Fibroblast of skin of right quadriceps (primary cell): ENCODE data around the gene SKI.

Experiments
- DNase-seq: peaks from one replicate; pipeline ENCODE4 v3.0.0-alpha.2; 2013

The SKI gene

DNA sequence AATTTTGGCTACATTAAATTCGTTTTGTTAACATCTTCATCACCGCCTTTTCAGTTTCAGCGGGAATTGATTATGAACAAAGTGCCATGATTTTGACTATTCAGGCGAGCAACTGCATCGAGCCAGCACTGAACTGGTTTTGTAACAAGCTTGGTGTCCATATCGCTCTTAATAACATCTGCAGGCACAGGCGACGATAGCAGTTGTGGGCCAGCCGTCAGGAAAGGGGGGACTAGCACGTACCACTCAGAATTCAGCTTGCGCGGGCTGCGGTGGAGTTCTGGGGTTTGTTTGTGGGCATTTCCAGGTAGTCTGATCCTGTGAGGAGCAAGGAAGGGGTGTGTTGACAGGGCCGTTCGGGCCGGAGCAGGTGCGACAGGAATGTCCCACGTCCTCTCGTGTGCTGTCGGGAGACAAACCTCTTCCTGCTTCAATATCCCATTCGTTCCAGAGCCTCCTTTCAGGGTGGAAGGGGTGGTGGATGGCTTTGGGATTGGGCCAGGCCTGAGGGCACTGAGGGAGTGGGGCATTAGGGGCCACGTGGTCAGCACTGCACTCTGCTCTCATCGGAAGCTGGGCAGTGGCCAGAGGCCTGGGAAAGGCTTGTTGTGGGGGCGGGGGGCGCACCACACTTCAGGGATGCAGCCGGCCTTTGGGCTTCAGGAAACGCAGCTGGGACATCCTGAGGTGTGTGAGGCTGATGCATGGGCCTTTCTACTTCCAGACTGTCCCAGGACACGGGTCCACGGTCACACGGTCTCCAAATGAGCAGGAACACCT lies 39.1 kb downstream of the SKI start:
- DNase-seq: no peak

- DNase-seq: no peak
Measured at GRCh38 chr1:2267862-2268261, 39.7 kb downstream of the SKI start.

DNA sequence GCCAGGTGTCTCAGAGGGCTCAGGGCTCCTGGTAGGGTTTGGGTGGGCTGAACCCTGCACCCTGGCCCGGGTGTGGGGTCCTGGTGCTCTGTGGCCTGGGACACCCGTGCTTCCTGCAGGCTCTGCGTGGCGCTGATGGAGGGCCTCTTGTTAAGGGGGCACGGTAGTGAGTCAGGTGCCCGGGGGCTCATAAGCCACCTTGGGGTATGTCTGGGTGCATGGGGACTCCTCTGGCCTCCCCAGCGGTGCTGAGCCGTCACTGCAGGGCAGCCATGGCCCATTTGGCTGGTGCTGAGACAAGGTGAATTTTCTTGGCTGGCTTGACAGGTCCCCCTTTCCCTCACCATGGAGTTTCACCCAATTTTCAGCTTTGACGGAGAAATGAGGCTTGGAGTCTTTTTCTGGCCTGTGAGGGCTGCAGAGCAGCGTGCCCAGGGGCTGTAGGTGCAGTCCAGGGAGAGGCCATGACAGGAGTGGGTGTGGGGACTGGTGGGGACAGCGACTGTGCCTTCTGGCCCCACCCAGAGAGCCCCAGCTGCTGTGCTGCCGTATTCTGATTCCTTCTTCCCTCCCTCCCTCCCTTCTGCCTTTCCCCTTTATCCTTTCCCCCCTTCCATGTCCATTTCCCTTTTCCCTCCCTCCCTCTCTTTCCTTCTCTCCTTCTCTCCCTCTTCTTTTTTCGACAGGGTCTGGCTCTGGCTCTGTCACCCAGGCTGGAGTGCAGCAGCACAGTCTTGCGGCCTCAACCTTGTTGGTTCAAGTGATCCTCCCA lies 40.4 kb downstream of the SKI start:
- DNase-seq: no peak

DNA sequence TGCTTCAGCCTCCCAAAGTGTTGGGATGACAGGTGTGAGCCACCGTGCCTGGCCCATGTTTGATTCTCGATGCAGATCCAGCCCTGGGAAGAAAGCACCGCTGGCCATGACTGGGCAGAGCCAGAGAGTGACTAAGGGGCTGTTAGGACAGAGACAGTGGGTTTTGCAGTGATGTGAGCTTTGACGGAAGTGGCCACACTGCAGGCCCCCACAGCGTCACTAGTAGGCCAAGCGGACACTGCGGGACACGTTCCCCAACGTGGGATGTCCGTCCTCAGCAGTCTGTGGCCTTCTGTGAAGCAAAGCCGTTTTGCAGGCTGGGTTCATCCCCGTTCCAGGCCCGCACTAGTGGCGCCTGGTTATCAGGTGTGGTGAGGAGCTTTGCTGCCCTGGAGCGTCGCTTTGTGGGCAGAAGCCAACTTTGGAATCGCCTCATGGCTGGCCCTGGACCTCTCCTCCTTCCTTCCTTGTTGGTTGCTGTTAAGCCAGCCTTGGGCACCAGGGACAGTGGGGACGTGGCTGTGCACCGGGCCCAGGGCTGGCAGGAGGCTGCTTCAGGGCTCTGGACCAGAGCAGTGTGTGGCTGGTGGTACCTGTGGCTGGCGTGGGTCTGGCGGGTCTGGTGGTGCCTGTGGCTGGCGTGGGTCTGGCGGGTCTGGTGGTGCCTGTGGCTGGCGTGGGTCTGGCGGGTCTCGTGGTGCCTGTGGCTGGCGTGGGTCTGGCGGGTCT lies 41.2 kb downstream of the SKI start:
- DNase-seq: no peak

DNA sequence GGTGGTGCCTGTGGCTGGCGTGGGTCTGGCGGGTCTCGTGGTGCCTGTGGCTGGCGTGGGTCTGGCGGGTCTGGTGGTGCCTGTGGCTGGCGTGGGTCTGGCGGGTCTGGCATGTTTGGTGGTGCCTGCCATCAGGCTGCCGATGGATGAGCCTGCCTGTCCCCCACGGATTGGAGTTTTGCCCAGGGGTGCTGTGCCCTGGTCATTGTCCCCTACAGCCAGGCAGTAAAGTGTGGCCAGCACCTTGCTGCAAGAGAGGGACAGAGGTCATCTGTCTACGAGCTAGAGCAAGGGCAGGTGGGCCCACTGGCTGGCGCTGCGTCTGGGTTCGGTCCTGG lies 41.8 kb downstream of the SKI start:
- DNase-seq: no peak

DNA sequence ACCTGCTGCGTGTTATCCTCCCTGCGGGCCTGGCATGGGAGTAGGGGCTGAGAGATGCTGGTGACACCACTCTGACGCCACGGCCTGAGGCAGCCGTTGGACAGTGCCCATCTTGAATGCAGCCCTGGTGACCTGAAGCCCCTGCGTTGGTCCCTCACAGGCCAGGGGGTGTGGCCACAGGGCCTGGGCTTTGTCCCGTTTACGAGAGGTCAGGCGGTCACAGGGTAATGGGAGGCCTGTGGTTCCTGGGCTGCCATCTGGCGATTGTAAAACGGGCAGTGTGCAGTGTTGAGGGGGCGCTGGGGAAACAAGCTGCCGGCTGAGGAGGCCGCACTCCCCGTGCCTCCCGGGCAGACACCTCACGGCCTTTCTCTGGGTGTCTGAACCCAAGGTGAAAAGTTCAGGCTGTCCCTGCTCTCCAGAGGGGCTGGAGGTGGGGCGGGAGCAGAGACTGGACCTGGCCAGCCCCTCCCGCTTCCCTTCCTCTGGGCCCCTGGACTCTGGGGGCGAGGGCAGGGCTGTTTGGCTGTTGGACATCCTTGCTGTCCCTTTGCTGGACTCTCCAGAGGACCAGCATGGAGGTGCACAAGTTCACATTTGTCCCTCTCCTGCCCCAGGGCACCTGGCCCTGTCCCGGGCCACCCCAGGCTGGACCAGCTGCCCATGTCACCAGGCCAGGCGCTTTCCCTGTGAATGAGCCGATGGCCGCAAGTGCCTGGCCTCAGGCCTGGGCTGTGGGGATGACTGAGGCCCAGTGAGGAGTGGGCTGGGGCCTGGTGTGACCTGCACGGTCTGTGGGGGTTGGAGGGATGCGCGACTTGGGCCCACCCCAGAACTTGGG lies 42.4 kb downstream of the SKI start:
- no peak for DNase-seq

GRCh38 chr1:2271211-2271721 lies 43.1 kb downstream of the SKI start:
- DNase-seq: no peak

- no peak for DNase-seq
Measured at GRCh38 chr1:2271841-2272655, 43.9 kb downstream of the SKI start.

DNA sequence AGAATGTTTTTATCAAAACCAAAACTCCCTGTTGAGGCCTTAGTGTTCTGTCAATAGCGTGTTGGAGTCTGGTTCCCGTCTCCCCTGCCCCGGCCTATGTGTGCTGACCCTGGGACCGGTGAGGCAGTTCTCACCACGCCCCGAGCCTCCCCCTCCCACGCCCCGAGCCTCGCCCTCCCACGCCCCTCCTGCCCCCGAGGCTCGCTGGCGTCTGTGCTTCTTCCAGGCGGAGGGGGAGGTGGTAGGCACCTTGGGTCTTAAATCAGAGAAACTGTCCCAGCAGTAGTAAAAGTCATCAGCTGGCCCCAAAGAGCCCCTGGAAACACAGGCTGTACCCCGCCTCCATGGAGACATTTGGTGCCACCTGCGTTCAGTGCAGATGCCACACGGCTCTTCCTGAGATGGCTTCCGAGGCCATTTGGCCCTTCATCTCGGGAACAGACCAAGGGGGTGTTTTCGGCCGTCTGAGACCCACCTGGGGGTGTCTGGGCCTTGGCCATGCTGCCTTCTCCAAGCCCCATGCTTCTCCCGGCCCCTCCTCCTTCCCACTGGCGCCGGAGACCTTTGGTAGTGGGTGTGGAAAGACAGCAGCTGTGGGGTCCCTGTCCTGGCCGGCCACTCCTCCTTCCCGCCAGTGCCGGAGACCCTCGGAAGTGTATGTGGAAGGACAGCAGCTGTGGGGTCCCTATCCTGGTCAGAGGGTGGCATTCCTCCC lies 44.7 kb downstream of the SKI start:
- DNase-seq: no peak

DNA sequence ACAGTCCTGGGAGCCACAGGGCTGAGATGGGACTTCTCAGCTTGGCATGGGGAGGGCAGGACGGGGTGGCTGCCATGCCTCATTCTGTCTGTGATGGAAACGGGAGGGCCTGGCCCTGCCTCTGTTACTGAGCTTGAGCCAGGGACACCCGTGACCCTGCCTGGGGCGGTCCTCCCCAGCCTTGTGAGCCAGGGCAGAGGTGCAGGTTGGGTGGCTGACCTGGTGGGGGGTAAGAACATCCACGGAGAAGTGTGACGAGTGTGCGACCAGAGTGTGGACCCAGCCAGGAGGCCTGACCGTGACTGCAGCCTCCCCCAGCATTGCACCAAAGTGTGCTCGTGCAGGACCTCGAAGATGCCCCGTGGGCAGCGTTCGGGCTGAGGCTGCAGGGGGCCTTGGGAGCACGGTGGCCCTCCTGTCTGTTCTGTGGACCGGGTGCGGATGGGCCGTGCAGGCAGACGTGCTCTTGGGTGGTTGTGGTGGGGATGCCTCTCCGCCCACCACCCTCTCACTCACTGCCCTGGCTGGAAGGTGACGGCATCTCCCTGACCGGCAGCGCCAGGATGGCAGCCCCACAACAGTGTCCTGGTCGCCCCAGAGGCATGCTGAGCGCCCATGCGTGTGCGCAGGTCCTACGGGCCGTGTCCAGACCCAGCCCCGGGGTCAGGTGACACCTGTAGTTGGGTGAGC lies 45.4 kb downstream of the SKI start:
- DNase-seq: no peak

DNA sequence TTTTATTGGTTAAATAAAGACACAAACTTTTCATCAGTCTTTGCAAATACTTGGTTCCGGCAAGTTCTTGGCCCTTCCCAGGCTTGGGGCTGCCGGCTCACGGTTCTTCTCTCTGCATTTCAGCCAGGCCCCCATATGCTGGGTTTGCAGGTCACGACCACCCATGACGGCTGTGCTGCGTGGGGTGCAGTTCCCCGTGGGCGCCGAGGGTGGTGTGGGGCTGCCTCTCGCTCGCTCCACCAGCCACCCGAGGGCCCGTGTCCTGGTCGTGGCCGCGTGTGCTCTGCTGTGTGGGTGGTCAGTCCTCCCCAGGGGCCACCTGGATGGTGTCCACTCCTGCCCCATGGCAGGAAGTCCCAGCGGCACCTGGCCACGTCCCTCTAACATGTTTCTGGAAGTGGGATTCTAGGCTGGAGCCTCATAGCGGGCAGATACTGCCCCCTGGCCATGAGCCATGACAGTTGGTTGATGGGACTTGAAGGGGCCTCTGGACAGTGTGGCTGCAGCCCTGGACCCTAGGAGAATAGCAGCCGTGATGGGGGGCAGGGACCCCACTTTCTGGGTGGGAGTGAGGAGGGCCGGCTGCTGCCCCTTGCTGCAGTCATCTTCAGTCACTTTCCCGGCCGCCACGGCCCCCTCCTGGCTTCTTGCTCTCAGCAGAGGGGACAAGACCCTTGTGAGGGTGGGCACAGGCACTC lies 46.3 kb downstream of the SKI start:
- no peak for DNase-seq

- DNase-seq: no peak
Measured at GRCh38 chr1:2274929-2275475, 46.9 kb downstream of the SKI start.

DNA sequence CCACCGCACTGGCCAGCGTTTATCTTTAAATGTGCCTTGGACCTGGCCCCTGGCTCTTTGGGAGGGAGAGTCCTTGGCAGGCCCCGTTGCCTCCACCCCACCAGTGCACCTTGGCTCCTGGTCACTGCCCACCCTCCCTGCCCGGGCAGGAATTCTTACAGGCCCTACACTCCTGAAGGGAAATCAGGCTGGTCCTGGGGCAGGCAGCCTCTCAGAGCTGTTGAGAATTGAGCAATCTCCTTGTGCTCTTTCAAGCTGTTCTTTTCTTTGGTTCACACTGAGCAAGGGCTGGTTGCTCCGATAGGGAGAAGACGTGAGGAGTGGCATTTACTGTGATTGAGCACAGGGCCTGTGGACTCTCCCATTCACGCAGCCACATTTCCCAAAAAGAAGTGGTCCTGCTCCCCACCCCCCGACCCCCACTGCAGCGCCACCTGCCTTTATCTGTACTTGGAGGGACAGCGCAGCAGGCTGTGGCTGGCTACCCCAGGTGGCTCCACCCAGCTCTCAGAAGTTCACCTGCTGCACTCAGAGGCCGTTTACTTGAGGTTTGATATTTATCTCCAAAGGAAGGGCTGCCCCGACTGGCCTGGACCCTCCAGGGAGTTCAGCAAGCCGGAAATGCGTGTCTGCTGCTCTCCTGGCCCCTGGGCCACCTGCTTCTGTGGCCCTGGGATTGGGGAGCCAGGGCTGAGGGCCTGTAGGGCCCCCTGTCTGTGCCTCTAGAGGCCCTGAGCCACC lies 47.8 kb downstream of the SKI start:
- DNase-seq: peak; percentile 47

DNA sequence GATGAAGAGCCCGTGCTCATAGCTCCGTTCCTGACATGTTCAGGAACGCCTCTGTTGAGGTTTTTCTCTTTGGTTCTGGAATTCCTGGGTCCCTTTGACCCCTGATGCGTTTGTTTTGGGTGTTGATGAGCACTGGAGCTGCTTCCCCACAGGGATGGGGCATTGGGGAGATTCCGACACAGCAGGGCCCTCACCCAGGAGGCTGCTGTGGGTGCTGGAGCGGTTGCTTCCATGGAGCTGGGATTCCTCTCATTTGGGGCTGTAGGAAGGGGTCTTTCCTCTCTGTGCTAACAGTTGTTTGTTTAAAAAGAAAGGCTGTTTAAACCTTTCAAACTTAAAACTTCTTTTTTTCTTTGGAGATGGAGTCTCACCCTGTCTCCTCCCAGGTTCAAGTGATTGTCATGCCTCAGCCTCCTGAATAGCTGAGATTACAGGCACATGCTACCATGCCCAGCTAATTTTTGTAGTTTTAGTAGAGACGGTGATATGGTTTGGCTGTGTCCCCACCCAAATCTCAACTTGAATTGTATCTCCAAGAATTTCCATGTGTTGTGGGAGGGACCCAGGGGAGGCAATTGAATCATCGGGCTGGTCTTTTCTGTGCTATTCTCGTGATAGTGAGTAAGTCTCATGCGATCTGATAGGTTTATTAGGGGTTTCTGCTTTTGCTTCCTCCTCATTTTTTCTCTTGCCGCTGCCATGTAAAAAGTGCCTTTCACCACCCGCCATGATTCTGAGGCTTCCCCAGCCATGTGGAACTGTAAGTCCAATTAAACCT lies 48.9 kb downstream of the SKI start:
- DNase-seq: peak; percentile 72

- DNase-seq: no peak
Measured at GRCh38 chr1:2277741-2278488, 49.8 kb downstream of the SKI start.

GRCh38 chr1:2278591-2279209 lies 50.6 kb downstream of the SKI start:
- no peak for DNase-seq

- peak; percentile 100 for DNase-seq
Measured at GRCh38 chr1:2279210-2279639, 51.1 kb downstream of the SKI start.
